ENCODE results near the gene PABPC1L.

PABPC1L gene

GRCh38 chr20:44967207-44967807, 57.4 kb downstream of the PABPC1L start:
- Histone ChIP-seq H3K4me3 (ENCODE audit: low read depth, low read length) (peak overlapping the region; percentile 91), H3K27me3 (ENCODE audit: control insufficient read depth, insufficient read depth, low read length) (no peaks in the 10 kb centered on the region), H3K4me1 (peaks cover 6% of the 10 kb centered on the region), H3K27ac (peak overlapping the region; percentile 30), H2AFZ (peak overlapping the region; percentile 79), H3K4me2 (ENCODE audit: low read length) (peak overlapping the region; percentile 92), H3K79me2 (no peaks in the 10 kb centered on the region), H3K9me3 (ENCODE audit: control insufficient read depth, low read length) (no peaks in the 10 kb centered on the region), H3K9ac (no peak overlapping the region), H3K36me3 (ENCODE audit: control insufficient read depth, insufficient read depth, low read length) (no peaks in the 10 kb centered on the region)
- TF ChIP-seq CTCF (IDR thresholded peaks at IDR 0.05) = no peak

GRCh38 chr20:44969300-44969894, 59.5 kb downstream of the PABPC1L start:
- H3K27ac ChIP-seq = no peak overlapping the region
- H3K27me3 ChIP-seq (ENCODE audit: control insufficient read depth, insufficient read depth, low read length) = no peaks in the 10 kb centered on the region

GRCh38 chr20:44970243-44970757, 60.4 kb downstream of the PABPC1L start:
- H3K9ac ChIP-seq = no peak overlapping the region
- H3K36me3 ChIP-seq (ENCODE audit: control insufficient read depth, insufficient read depth, low read length) = no peaks in the 10 kb centered on the region
- TF ChIP-seq CTCF (IDR thresholded peaks at IDR 0.05) = no peak
- H3K27me3 ChIP-seq (ENCODE audit: control insufficient read depth, insufficient read depth, low read length) = no peaks in the 10 kb centered on the region
- H3K4me1 ChIP-seq = peaks cover 6% of the 10 kb centered on the region
- no peak overlapping the region for H3K4me2 ChIP-seq (ENCODE audit: low read length)
- H3K79me2 ChIP-seq = no peaks in the 10 kb centered on the region
- H2AFZ ChIP-seq = no peak overlapping the region
- H3K4me3 ChIP-seq (ENCODE audit: low read depth, low read length) = no peak overlapping the region
- no peaks in the 10 kb centered on the region for H3K9me3 ChIP-seq (ENCODE audit: control insufficient read depth, low read length)
- no peak overlapping the region for H3K27ac ChIP-seq

More at GRCh38 chr20:44969300-44969894, 59.5 kb downstream of the PABPC1L start:
- Histone ChIP-seq H3K36me3 (ENCODE audit: control insufficient read depth, insufficient read depth, low read length) (no peaks in the 10 kb centered on the region), H3K79me2 (no peaks in the 10 kb centered on the region), H2AFZ (no peak overlapping the region), H3K4me2 (ENCODE audit: low read length) (no peak overlapping the region), H3K4me1 (peaks cover 6% of the 10 kb centered on the region), H3K4me3 (ENCODE audit: low read depth, low read length) (no peak overlapping the region), H3K9ac (no peak overlapping the region), H3K9me3 (ENCODE audit: control insufficient read depth, low read length) (no peaks in the 10 kb centered on the region)
- TF ChIP-seq CTCF (IDR thresholded peaks at IDR 0.05) = no peak

DNA sequence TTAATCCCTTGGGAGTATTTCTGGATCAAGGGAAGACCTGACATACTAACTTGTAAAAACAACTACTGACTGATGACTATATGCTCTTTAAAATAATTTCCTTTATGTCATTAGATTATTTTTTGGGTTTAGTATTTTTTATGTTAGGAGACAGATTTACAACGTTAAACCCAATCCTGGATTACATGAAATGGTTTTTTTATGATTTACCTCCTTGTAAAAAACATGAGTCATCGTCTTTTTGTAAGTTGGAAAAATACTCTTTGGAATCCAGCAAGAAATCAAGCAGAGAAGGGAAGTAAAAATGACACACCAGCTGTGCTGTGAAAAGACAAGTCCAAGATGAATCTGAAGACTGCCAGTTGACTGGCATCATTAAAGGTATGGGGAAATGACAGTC, 63.2 kb downstream of the PABPC1L start:
- Histone ChIP-seq H3K4me3 (ENCODE audit: low read depth, low read length) (no peak overlapping the region), H2AFZ (no peak overlapping the region), H3K27ac (no peak overlapping the region), H3K4me2 (ENCODE audit: low read length) (no peak overlapping the region), H3K79me2 (no peaks in the 10 kb centered on the region), H3K27me3 (ENCODE audit: control insufficient read depth, insufficient read depth, low read length) (no peaks in the 10 kb centered on the region), H3K36me3 (ENCODE audit: control insufficient read depth, insufficient read depth, low read length) (no peaks in the 10 kb centered on the region), H3K4me1 (peaks cover 5% of the 10 kb centered on the region), H3K9me3 (ENCODE audit: control insufficient read depth, low read length) (no peaks in the 10 kb centered on the region), H3K9ac (no peak overlapping the region)
- TF ChIP-seq CTCF (IDR thresholded peaks at IDR 0.05) = no peak

DNA sequence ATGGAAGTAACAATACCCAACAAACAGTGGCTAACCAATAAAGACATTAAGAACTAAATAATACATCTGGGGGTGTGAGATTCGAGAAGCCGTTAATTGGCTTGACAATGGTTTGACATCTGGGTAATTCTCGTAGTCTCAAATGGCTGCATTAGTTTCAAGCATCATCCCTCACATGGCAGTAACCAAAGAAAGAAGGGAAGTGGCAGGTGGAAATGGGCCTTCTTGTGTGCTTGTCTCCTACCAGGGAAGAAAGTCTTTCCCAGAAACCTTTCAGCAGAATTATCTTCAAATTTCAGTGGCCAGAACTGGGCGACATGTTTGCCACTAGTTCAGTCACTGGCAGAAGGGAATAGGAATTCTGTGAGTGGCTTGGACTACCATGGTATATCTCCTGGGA, 66.8 kb downstream of the PABPC1L start:
- TF ChIP-seq CTCF (IDR thresholded peaks at IDR 0.05) = no peak
- Histone ChIP-seq H3K27ac (no peak overlapping the region), H3K4me3 (ENCODE audit: low read depth, low read length) (no peak overlapping the region), H3K36me3 (ENCODE audit: control insufficient read depth, insufficient read depth, low read length) (no peaks in the 10 kb centered on the region), H3K4me1 (peaks cover 10% of the 10 kb centered on the region), H2AFZ (no peak overlapping the region), H3K79me2 (no peaks in the 10 kb centered on the region), H3K9ac (no peak overlapping the region), H3K27me3 (ENCODE audit: control insufficient read depth, insufficient read depth, low read length) (no peaks in the 10 kb centered on the region), H3K9me3 (ENCODE audit: control insufficient read depth, low read length) (no peaks in the 10 kb centered on the region), H3K4me2 (ENCODE audit: low read length) (no peak overlapping the region)
